Adrenal gland (tissue), 12 donors: ENCODE measurements around the gene MBLAC2. TPM values are rescaled to one million over a fixed set of nuclear protein-coding genes. Genes with fewer than 3 reads are reported as not detected.

Experiments
- DNase-seq, 7 donors: peaks; one replicate each; pipeline ENCODE4 v3.0.0-alpha.2; 2019 to 2020
- H3K27ac ChIP-seq, 5 donors: fragments of 200-600 bp; sonication (generic) in 4 of 5; 1 replicate in 3 of 5; 2 replicates in 2 of 5; pipeline versions ENCODE4 v1.5.1 to v1.8.0; 2016 to 2020; ENCODE audit warnings: mild to moderate bottlenecking in 1 of 5
- H3K27me3 ChIP-seq: fragments of 200-600 bp; 2 replicates; pipeline ENCODE4 v1.8.0; 2021
- H3K36me3 ChIP-seq, 2 donors: fragments of 200-600 bp; replicated peaks in 1 of 2; 1 replicate in 1 of 2; 2 replicates in 1 of 2; pipeline versions ENCODE4 v1.5.1 to v1.8.0; 2018 to 2022
- H3K4me1 ChIP-seq, 2 donors: fragments of 200-600 bp; replicated peaks in 1 of 2; 1 replicate in 1 of 2; 2 replicates in 1 of 2; pipeline versions ENCODE4 v1.5.1 to v1.8.0; 2018 to 2021
- H3K4me3 ChIP-seq, 4 donors: fragments of 200-600 bp; sonication (generic) in 3 of 4; one replicate each; pipeline ENCODE4 v1.5.1; 2016 to 2018
- H3K9me3 ChIP-seq, 3 donors: fragments of 200-600 bp; sonication (generic) in 1 of 3; replicated peaks in 1 of 3; 1 replicate in 2 of 3; 2 replicates in 1 of 3; pipeline versions ENCODE4 v1.5.1 to v1.8.0; 2016 to 2021
- POLR2A ChIP-seq, 2 donors: fragments of 450-650 bp; IDR thresholded peaks; one replicate each; pipeline ENCODE4 v1.6.1; 2017; ENCODE audit warnings: antibody characterized with exemption in 2 of 2, mild to moderate bottlenecking in 2 of 2, moderate library complexity in 1 of 2
- WGBS, 4 donors: extraction: QIAGEN DNeasy Blood & Tissue Kit in 2 of 4; methylation state at CpG; one replicate each; pipeline versions ENCODE4 v1.1.5 to v1.1.7; 2013 to 2017; 5-methylcytosine and 5-hydroxymethylcytosine counted together
- intact Hi-C, 2 donors: fragments of 100-400 bp; cut with DNase I; formaldehyde crosslinking; loops; one replicate each; pipeline versions ENCODE4 v1.14.1 to v1.15.0; 2022 to 2023
- polyA plus RNA-seq, 3 donors: library from polyadenylated mRNA; stranded (reverse); fragments of 200-250 nt in 2 of 3; fragments of 350-450 nt in 1 of 3; fragmentation: Illumina TruSeq in 1 of 3; extraction: RNeasy Lipid Tissue Mini Kit (QIAGEN cat#74804) in 1 of 3; gene quantifications; one replicate each; pipeline ENCODE4 v1.2.3, GENCODE V29; 2013 to 2014
- total RNA-seq, 9 donors: library from RNA; depleted of rRNA in 4 of 9; stranded (reverse); fragments of >200 nt in 4 of 9; fragments of 120-200 nt in 1 of 9; fragmentation: NEBNext Ultra II Directional in 1 of 9; extraction: Animal tissue kit (Norgen Biotek cat#: 25700) in 1 of 9; gene quantifications; one replicate each; pipeline versions ENCODE4 v1.1.0 to v1.2.4, GENCODE V29; 2013 to 2023
- TF ChIP-seq, protein P1 (sequence below), 6 experiments: fragments of 450-650 bp in 4 of 6; fragments of 200-600 bp in 2 of 6; sonication (generic) in 1 of 6; IDR thresholded peaks; 1 replicate in 5 of 6; 2 replicates in 1 of 6; pipeline versions ENCODE4 v1.5.1 to v1.8.0; 2016 to 2021; ENCODE audit warnings: antibody characterized with exemption in 6 of 6, mild to moderate bottlenecking in 2 of 6, moderate library complexity in 1 of 6
- donor health status: healthy with polysubstance abuse.
- donor health status: Bipolar disorder and iron deficiency.
- donor health status: DM: yes; HTN: yes; CAD: no.
- donor health status: DM: no; HTN: no; CAD: no.
- donor health status: DM: no; HTN: no; CAD: no.
- donor health status: DM: yes; HTN: yes; CAD: no.

Gene MBLAC2
- total and polyA plus RNA-seq, 12 donors, result 1.3 to 8.8 (median 4.8) TPM

GRCh38 chr5:90483206-90483605 is 8.6 kb upstream of the MBLAC2 start:
- no peak for DNase-seq
- WGBS, 4 donors, result 85 to 89% (median 87%) methylated on average over 8 of the region's 8 CpGs
- intact Hi-C loops, result no loop called here

DNA sequence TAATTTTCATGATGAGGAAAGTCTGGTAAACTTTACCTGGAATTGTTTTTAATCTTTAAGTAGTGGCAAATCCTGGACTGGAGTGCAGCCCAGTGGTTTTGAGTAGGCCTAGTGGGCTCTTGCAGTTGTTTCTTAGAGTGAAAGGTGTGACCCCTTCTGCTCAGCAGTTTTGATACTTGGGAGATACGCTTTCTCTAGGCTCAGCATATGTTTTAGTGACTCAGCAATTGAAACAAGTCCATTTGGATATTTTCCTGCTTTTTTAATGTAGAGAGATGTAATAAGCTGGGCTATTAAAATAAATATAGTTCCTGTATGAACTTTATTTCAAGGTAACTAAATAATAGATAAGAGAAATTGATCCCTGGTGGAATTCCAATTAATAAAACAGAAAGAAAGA is 6.1 kb upstream of the MBLAC2 start:
- intact Hi-C loops, result no loop called here
- H3K27me3 ChIP-seq, result no peaks in the 10 kb centered on the region

More at GRCh38 chr5:90483206-90483605, 8.6 kb upstream of the MBLAC2 start:
- TF ChIP-seq, protein P1, sequence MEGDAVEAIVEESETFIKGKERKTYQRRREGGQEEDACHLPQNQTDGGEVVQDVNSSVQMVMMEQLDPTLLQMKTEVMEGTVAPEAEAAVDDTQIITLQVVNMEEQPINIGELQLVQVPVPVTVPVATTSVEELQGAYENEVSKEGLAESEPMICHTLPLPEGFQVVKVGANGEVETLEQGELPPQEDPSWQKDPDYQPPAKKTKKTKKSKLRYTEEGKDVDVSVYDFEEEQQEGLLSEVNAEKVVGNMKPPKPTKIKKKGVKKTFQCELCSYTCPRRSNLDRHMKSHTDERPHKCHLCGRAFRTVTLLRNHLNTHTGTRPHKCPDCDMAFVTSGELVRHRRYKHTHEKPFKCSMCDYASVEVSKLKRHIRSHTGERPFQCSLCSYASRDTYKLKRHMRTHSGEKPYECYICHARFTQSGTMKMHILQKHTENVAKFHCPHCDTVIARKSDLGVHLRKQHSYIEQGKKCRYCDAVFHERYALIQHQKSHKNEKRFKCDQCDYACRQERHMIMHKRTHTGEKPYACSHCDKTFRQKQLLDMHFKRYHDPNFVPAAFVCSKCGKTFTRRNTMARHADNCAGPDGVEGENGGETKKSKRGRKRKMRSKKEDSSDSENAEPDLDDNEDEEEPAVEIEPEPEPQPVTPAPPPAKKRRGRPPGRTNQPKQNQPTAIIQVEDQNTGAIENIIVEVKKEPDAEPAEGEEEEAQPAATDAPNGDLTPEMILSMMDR (IDR thresholded peaks at IDR 0.05), result no peak
- TF ChIP-seq POLR2A (IDR thresholded peaks at IDR 0.05), result no peak
- Histone ChIP-seq H3K36me3 (no peaks in the 10 kb centered on the region), H3K9me3 (no peaks in the 10 kb centered on the region), H3K4me3 (no peak overlapping the region), H3K27me3 (no peaks in the 10 kb centered on the region), H3K27ac (no peak overlapping the region), H3K4me1 (no peaks in the 10 kb centered on the region)

GRCh38 chr5:90479611-90480385 is 5.2 kb upstream of the MBLAC2 start:
- no peaks in the 10 kb centered on the region for H3K9me3 ChIP-seq
- H3K27ac ChIP-seq, result no peak overlapping the region
- DNase-seq, result no peak
- no peak overlapping the region for H3K4me3 ChIP-seq
- intact Hi-C loops, result no loop called here
- peaks cover 0 to 9% of the 10 kb centered on the region in 2 donors for H3K4me1 ChIP-seq
- no peak for TF ChIP-seq POLR2A (IDR thresholded peaks at IDR 0.05)
- TF ChIP-seq, protein P1 (IDR thresholded peaks at IDR 0.05), result no peak
- H3K36me3 ChIP-seq, result no peaks in the 10 kb centered on the region
- H3K27me3 ChIP-seq, result no peaks in the 10 kb centered on the region

More for the DNA sequence above, 6.1 kb upstream of the MBLAC2 start:
- Histone ChIP-seq H3K9me3 (no peaks in the 10 kb centered on the region), H3K27ac (no peak overlapping the region), H3K4me3 (no peak overlapping the region), H3K36me3 (no peaks in the 10 kb centered on the region), H3K4me1 (peaks cover 0 to under 1% of the 10 kb centered on the region in 2 donors)
- no peak for DNase-seq
- TF ChIP-seq, protein P1 (IDR thresholded peaks at IDR 0.05), result no peak
- TF ChIP-seq POLR2A (IDR thresholded peaks at IDR 0.05), result no peak
- WGBS, 4 donors, result 87 to 96% (median 93%) methylated on average over 1 of the region's 1 CpG

DNA sequence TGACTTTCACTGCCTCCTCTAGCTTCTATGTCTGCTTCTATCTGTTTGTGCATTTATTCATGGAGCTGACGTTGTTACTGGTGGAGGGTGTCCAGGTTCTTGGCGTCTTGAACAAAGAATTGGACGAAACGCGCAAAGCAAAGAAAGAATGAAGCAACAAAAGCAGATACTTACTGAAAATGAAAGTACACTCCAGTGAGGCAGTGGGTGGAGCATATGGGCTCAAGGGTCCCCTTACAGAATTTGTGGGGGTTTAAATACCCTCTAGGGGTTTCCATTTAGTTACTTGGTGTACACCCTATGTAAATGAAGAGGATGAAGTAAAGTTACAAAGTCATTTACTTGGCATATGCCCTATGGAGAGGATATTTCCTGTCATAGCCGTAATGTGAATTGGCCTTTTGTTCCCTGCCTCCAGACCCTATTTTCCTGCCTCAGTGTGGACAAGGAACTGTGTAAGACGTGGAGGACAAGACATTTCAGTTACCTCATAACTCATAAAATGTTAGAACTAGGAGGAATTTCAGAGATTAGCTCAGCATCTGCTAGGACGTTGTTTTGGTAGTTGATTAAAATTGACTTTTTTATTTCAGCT is 3.1 kb upstream of the MBLAC2 start:
- intact Hi-C loops, result no loop called here
- no peaks in the 10 kb centered on the region for H3K36me3 ChIP-seq
- WGBS, 4 donors, result 74 to 81% (median 77%) methylated on average over 8 of the region's 8 CpGs
- peak overlapping the region in 2 of 5 donors; percentile 13 to 41 for H3K27ac ChIP-seq
- no peak for DNase-seq
- no peak overlapping the region for H3K4me3 ChIP-seq
- peaks cover 6 to 17% of the 10 kb centered on the region in 2 donors for H3K4me1 ChIP-seq
- H3K9me3 ChIP-seq, result no peaks in the 10 kb centered on the region
- H3K27me3 ChIP-seq, result no peaks in the 10 kb centered on the region
- TF ChIP-seq, protein P1 (IDR thresholded peaks at IDR 0.05), result no peak
- TF ChIP-seq POLR2A (IDR thresholded peaks at IDR 0.05), result no peak
